Adipose tissue (tissue), 3 donors: ENCODE data around the gene CFAP141. TPM values are rescaled to one million over a fixed set of nuclear protein-coding genes. Genes with fewer than 3 reads are reported as not detected.
A peak's percentile ranks its signal among the peaks of the same experiment; 100 is the strongest.
"Not testable (repeated sequence)": the region's sequence is repeated elsewhere in the genome, so short reads cannot be mapped to it uniquely, and the experiment has no call there.

Experiments
- H3K27ac ChIP-seq: one replicate; pipeline ENCODE4 v1.5.1; 2013; ENCODE audit warnings: low read depth, low read length
- WGBS, 3 donors: extraction: QIAGEN DNeasy Blood & Tissue Kit; methylation state at CpG; one replicate each; pipeline ENCODE4 v1.1.7; 2013; 5-methylcytosine and 5-hydroxymethylcytosine counted together
- polyA plus RNA-seq, 3 donors: library from polyadenylated mRNA; stranded (reverse); fragments of 200-250 nt; gene quantifications; one replicate each; pipeline ENCODE4 v1.2.3, GENCODE V29; 2013
- donor health status: healthy with polysubstance abuse.
- donor health status: Bipolar disorder and iron deficiency.
- donor health status: healthy.

Gene CFAP141
- polyA plus RNA-seq, 3 donors = not detected

- whole genome bisulfite sequencing, 3 donors = 36 to 74% (median 71%) methylated on average over 3 of the region's 3 CpGs
- H3K27ac ChIP-seq = no peak overlapping the region
Measured at GRCh38 chr1:154218545-154218944, 12.4 kb upstream of the CFAP141 start.

- no peak overlapping the region for H3K27ac ChIP-seq
- WGBS, 3 donors = 94 to 97% (median 95%) methylated on average over 1 of the region's 1 CpG
Measured at GRCh38 chr1:154213274-154213673, 7.1 kb upstream of the CFAP141 start.

DNA sequence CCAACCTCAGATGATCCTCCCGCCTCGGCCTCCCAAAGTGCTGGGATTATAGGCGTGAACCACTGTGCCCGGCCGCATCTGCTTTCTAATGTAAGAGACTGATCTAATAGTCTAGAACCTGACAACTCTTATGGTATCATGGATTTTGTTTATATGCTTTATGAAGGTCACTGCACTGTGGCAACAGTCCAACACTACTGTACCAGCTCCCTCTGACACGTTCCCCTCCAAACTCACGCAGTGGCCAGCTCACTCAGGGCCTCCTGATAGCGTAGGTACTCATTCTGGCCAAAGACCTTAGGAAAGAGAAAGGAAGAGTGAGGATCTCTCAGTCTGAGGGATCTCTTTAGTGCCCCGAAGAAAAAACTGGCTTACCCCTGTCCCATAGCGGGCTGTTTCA is 6.0 kb upstream of the CFAP141 start:
- 72 to 96% (median 92%) methylated on average over 10 of the region's 10 CpGs for WGBS, 3 donors
- no peak overlapping the region for H3K27ac ChIP-seq

DNA sequence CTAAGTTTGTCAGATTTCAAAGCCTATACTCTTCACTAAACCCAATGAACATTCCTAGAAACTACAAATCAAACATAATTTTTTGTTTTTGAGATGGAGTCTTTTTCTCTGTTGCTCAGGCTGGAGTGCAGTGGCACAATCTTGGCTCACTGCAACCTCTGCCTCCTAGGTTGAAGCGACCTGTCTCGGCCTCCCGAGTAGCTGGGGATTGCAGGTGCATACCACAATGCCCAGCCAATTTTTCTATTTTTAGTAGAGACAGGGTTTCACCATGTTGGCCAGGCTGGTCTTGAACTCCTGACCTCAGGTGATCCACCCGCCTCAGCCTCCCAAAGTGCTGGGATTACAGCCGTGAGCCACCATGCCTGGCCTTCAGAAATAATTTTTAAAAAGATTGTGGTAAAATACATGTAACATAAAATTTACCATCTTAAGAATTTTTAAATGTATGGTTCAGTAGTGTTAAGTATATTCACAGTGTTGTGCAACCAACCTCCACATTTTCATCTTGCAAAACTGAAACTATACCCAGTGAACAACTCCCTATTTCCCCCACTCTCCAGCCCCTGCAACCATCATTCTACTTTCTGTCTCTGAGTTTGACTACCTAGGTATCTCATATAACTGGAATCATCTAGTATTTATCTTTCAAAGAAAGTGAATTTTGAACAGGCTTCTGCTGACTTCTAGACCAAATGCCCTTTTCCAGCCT is 2.7 kb upstream of the CFAP141 start:
- WGBS, 3 donors = 78 to 89% (median 83%) methylated on average over 5 of the region's 5 CpGs
- no peak overlapping the region for H3K27ac ChIP-seq

GRCh38 chr1:154207262-154207661 is 1.1 kb upstream of the CFAP141 start:
- H3K27ac ChIP-seq = no peak overlapping the region
- 89 to 90% (median 89%) methylated on average over 9 of the region's 9 CpGs for WGBS, 3 donors

- not testable (repeated sequence) for H3K27ac ChIP-seq
- WGBS, 3 donors = 94 to 96% (median 94%) methylated on average over 11 of the region's 11 CpGs
Measured at GRCh38 chr1:154205778-154206177, 355 bp downstream of the CFAP141 start.

DNA sequence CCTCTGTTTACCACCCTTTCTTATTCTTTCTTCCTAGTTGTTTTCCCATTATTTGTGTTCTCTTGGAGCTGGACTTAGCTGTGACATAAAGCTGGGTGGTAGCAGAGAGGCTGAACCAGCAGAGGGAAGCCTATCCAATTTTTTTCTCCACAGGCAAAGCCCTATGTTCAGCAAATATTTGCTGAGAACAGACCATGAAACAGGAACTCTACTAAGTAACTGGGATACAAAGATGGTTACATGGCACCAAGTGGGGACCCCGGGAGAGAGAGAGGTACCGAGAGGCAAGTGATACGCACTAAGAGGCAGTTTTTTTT is 6.6 kb downstream of the CFAP141 start:
- WGBS, 3 donors = 86 to 93% (median 92%) methylated on average over 3 of the region's 3 CpGs
- H3K27ac ChIP-seq = no peak overlapping the region

DNA sequence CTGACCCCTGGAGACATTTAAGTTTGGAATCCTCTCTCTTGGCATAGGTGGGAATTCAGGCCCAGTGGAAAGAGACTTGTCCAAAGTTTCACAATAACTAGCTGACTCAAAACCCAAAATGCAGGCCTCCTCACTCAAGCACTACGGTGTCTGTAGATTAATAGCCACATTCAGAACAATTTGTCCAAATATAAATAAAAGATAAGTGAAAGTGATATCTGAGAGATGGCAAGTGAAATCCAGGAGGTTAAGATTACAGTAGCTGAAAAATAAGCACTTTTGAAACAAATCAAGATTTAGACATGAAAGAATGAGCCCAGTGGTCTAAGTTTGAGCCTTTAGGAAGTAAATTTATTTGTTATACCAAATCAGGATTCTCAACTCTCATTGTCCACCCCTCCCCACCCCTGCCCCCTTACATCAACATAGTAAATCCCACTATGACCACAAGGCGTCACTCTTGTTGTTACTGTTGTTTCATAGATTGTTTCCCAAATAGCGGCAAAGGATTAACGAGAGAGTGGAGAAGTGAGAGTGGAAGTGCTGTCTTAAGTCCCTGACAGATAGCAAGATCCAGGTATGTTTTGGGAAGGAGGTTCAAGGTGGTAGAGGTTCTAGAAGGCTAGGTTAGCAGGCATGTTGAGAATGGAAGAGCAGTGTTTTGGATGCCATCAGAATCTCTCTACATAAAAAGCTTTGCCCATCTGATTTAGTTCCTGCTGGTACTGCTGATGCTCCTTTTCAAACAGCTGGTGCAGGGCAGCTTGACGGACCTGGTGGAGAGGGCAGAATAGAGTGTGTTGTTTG is 7.2 kb downstream of the CFAP141 start:
- no peak overlapping the region for H3K27ac ChIP-seq
- 1 to 7% (median 7%) methylated on average over 5 of the region's 5 CpGs for WGBS, 3 donors

GRCh38 chr1:154193821-154194220 is 12.3 kb downstream of the CFAP141 start:
- no peak overlapping the region for H3K27ac ChIP-seq
- WGBS, 3 donors = 36 to 68% (median 51%) methylated on average over 8 of the region's 8 CpGs

DNA sequence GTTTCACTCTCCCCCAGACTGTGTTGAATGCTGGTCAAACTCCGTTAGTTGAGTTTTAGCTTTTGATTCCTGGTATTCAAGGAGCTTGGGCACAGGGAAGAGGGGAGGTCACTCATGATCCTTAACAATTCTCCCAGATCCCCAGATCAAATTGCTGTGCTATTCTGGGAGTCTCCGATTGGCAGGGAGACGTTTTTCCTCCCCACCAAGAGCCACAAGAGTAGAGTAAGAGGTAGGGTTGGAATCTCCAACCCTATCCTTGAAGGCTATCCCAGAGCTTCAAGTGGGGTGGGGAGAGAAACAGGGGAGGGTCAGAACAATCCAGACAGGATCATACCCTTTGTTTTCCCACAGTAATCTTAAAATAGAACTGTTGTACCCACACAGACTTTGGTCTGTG is 13.7 kb downstream of the CFAP141 start:
- H3K27ac ChIP-seq = no peak overlapping the region
- WGBS, 3 donors = 40 to 47% (median 45%) methylated on average over 3 of the region's 3 CpGs

DNA sequence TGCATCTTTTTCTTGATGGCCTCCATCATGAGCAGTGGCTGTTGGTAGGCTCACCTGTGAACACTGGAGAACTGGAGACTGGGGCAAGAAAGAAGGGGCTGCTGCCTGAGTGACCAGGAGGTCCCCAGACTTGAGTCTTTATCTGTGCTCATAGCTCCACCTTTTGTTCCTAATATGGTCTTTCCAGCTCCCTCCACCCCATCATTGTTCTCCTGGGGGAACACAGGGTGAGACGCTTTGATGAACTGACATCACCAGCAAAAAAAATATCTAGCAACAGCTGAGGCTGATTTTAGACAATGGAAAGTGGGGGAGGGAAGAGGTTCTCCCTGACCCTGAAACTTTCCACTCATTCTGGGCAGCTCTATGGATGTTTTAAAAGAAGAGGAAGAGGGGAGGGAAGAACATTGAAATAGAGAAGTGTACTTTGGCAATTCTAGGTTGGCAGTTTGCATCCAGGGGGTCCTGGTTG is 14.1 kb downstream of the CFAP141 start, which contains the start of gene TPM3:
TPM3 (minus strand) TSS at position 111 of the 472 bp plus-strand sequence; CDS start at position 29, 82 bp downstream.
- WGBS, 3 donors = 3 to 10% (median 10%) methylated on average over 1 of the region's 1 CpG
- H3K27ac ChIP-seq = no peak within 1 kb of the TSS

DNA sequence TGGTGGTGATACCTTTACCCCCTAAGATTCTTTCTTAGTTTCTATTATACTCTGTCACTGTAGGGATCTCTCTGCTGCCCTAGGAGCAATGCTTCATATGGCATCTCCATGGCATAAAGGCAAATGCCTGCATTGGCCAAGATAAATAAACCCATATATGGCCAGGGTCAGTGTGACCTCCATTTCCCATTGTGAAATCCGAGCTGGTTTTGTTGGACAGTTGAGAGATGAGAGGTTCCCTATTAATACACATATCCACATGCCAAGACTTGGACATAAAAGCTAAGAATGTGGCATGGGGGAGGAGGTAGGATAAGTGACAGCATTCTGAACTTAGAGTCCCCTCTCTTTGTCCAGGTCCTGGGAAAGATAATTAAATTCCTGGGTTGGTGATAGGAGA is 15.6 kb downstream of the CFAP141 start:
- WGBS, 3 donors = 7 to 32% (median 15%) methylated on average over 1 of the region's 1 CpG
- no peak overlapping the region for H3K27ac ChIP-seq

DNA sequence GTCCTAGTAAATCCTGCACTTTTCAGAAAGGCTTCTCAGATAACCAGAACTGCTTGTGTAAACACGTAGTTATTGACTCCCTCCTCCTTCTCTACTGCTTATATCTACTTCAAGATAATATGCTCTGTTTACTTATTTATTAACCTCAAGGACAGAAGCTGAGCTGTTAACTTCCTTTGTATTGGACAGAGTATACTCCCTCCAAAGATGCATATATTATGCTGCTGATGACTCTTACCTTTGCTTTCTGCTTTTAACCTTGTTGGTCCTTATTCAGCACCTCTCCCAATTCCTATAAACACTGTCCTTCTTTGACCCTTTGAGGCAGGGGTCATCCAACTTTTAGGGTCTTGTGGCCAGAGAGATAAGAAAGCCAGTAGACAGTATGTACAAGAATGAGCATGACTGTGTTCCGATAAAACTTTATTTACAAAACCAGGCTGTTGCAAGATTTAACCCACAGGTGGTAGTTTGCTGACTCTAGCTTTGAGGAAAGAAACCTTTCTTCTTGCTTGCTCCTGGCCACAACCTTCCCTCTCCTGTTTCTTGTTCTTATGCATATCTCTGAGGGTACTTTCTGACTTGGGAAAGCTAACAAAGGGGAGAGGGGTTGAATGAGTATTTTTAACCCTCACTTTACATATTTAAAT is 19.2 kb downstream of the CFAP141 start:
- 12 to 50% (median 42%) methylated on average over 2 of the region's 2 CpGs for WGBS, 3 donors

GRCh38 chr1:154186177-154186576 is 20.0 kb downstream of the CFAP141 start:
- H3K27ac ChIP-seq = no peak overlapping the region
- 22 to 72% (median 58%) methylated on average over 1 of the region's 1 CpG for WGBS, 3 donors

More for the DNA sequence above, 19.2 kb downstream of the CFAP141 start:
- H3K27ac ChIP-seq = no peak overlapping the region

DNA sequence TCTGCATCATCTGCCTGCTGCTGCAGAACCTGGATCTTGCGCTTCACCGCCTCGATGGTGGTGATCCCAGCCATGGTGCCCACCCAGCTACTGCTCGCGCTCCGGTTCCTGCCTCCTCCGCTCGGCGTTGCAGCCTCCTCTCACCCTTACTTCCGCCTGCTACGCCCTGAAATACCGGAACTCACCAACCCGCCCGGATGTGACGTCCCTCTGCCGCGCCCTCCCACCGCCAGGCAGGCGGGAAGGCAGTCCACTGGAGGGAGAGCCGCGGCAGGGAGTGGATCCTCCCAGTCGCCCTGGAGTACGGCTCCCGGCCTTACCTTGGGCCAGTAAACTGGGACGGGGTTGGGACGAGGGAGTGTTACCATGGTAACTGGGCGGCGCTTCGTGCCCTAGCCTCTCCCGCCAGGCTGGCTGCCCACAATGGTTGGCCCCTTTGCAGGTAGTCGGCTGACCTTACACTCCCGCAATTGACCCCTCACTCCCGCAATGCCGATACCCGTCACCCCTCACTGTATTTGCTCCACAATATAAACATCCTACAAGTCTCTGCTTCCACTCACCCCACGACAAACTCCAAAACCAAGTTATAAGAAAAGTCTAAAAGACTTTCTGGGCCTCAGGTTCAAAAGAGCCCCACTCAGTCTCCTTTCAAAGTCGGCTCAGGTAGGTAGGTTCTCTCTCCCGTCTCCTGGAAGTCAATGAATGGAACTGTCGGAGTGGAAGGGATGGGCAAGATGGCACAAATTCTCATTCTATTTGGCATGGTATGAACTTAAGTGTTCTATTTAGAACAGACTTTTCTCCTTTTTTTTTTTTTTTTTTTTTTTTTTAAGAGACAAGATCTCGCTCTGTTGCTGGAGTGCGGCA is 22.9 kb downstream of the CFAP141 start:
- 5 to 6% (median 5%) methylated on average over 36 to 41 of the region's 41 CpGs for WGBS, 3 donors
- peak overlapping the region; percentile 70 for H3K27ac ChIP-seq

GRCh38 chr1:154182344-154183045 is 23.6 kb downstream of the CFAP141 start:
- H3K27ac ChIP-seq = peak overlapping the region; percentile 70
- WGBS, 3 donors = 0% methylated on average over 32 to 35 of the region's 35 CpGs

GRCh38 chr1:154181944-154182343 is 24.2 kb downstream of the CFAP141 start:
- peak overlapping the region; percentile 70 for H3K27ac ChIP-seq
- WGBS, 3 donors = 0 to 2% (median 0%) methylated on average over 6 of the region's 6 CpGs
